Liver (tissue), 9 donors: ENCODE data around the gene UNC5B. TPM values are rescaled to one million over a fixed set of nuclear protein-coding genes. Genes with fewer than 3 reads are reported as not detected.

ENCODE experiments used
- DNase-seq: peaks from one replicate; pipeline ENCODE4 v3.0.0-alpha.2; 2017; ENCODE audit warnings: low spot score
- H3K27ac ChIP-seq, 2 donors: one replicate each; pipeline ENCODE4 v1.7.0; 2013; ENCODE audit warnings: inconsistent platforms in 2 of 2, low read length in 2 of 2, control low read depth in 1 of 2, low read depth in 1 of 2, mild to moderate bottlenecking in 1 of 2
- H3K27me3 ChIP-seq, 4 donors: one replicate each; pipeline versions ENCODE4 v1.6.1 to v1.7.0; 2013; ENCODE audit warnings: low read length in 3 of 4, inconsistent platforms in 1 of 4, mild to moderate bottlenecking in 1 of 4, moderate library complexity in 1 of 4; ENCODE audit not compliant: control insufficient read depth in 4 of 4, insufficient read depth in 4 of 4
- H3K36me3 ChIP-seq, 4 donors: one replicate each; pipeline versions ENCODE4 v1.6.1 to v1.7.0; 2013; ENCODE audit warnings: low read length in 3 of 4, mild to moderate bottlenecking in 3 of 4, low read depth in 1 of 4, moderate library complexity in 1 of 4; ENCODE audit not compliant: control insufficient read depth in 4 of 4, insufficient read depth in 3 of 4
- H3K4me1 ChIP-seq, 4 donors: one replicate each; pipeline versions ENCODE4 v1.6.1 to v1.7.0; 2013; ENCODE audit warnings: low read length in 3 of 4, mild to moderate bottlenecking in 3 of 4, moderate library complexity in 1 of 4; ENCODE audit not compliant: control insufficient read depth in 4 of 4, insufficient read depth in 4 of 4
- H3K4me3 ChIP-seq, 3 donors: one replicate each; pipeline versions ENCODE4 v1.6.1 to v1.7.0; 2013; ENCODE audit warnings: low read length in 3 of 3, control low read depth in 1 of 3, low read depth in 1 of 3, mild to moderate bottlenecking in 1 of 3
- H3K9ac ChIP-seq, 2 donors: one replicate each; pipeline ENCODE4 v1.7.0; 2013; ENCODE audit warnings: low read length in 2 of 2, mild to moderate bottlenecking in 2 of 2, moderate library complexity in 2 of 2, control low read depth in 1 of 2, low read depth in 1 of 2
- H3K9me3 ChIP-seq, 4 donors: one replicate each; pipeline versions ENCODE4 v1.6.1 to v1.7.0; 2013; ENCODE audit warnings: low read length in 3 of 4; ENCODE audit not compliant: control insufficient read depth in 4 of 4
- CTCF ChIP-seq: fragments of 150-350 bp; IDR thresholded peaks from 2 replicates; pipeline ENCODE4 v1.5.1; 2017; ENCODE audit warnings: improper control_type of control experiment, low read depth, low read length; ENCODE audit not compliant: missing input control
- EGR1 ChIP-seq, 2 donors: IDR thresholded peaks; 2 replicates each; pipeline ENCODE4 v1.6.1; 2016 to 2018; ENCODE audit warnings: antibody characterized with exemption in 2 of 2, low read depth in 2 of 2
- FOXA1 ChIP-seq: IDR thresholded peaks from 2 replicates; pipeline ENCODE4 v1.6.1; 2016; ENCODE audit warnings: antibody characterized with exemption
- FOXA2 ChIP-seq: IDR thresholded peaks from 2 replicates; pipeline ENCODE4 v1.6.1; 2016; ENCODE audit warnings: antibody characterized with exemption
- GABPA ChIP-seq, 2 donors: IDR thresholded peaks in 1 of 2; conservative IDR thresholded peaks in 1 of 2; 2 replicates each; pipeline ENCODE4 v1.6.1; 2016; ENCODE audit warnings: antibody characterized with exemption in 2 of 2, mild to moderate bottlenecking in 1 of 2, moderate library complexity in 1 of 2
- HNF4A ChIP-seq, 2 donors: conservative IDR thresholded peaks; 2 replicates each; pipeline ENCODE4 v1.6.1; 2016; ENCODE audit warnings: antibody characterized with exemption in 2 of 2, mild to moderate bottlenecking in 2 of 2
- HNF4G ChIP-seq: IDR thresholded peaks from 2 replicates; pipeline ENCODE4 v1.6.1; 2016; ENCODE audit warnings: antibody characterized with exemption
- JUND ChIP-seq, 2 donors: IDR thresholded peaks; 2 replicates each; pipeline ENCODE4 v1.6.1; 2016; ENCODE audit warnings: antibody characterized with exemption in 2 of 2
- NR2F2 ChIP-seq: IDR thresholded peaks from 2 replicates; pipeline ENCODE4 v1.6.1; 2016; ENCODE audit warnings: antibody characterized with exemption
- RAD21 ChIP-seq, 2 donors: IDR thresholded peaks; 2 replicates each; pipeline ENCODE4 v1.6.1; 2016; ENCODE audit warnings: antibody characterized with exemption in 2 of 2, mild to moderate bottlenecking in 2 of 2
- RXRA ChIP-seq, 2 donors: IDR thresholded peaks; 2 replicates each; pipeline ENCODE4 v1.6.1; 2017 to 2018; ENCODE audit warnings: antibody characterized with exemption in 2 of 2, mild to moderate bottlenecking in 1 of 2
- SP1 ChIP-seq: IDR thresholded peaks from 2 replicates; pipeline ENCODE4 v1.6.1; 2018; ENCODE audit warnings: antibody characterized with exemption, mild to moderate bottlenecking
- TAF1 ChIP-seq: conservative IDR thresholded peaks from 2 replicates; pipeline ENCODE4 v1.6.1; 2016; ENCODE audit warnings: antibody characterized with exemption, mild to moderate bottlenecking
- YY1 ChIP-seq: IDR thresholded peaks from 2 replicates; pipeline ENCODE4 v1.6.1; 2016; ENCODE audit warnings: antibody characterized with exemption, mild to moderate bottlenecking
- ZBTB33 ChIP-seq: IDR thresholded peaks from 2 replicates; pipeline ENCODE4 v1.6.1; 2016; ENCODE audit warnings: antibody characterized with exemption
- WGBS: extraction: QIAGEN DNeasy Blood & Tissue Kit; methylation state at CpG from one replicate; pipeline ENCODE4 v1.1.7; 2013; 5-methylcytosine and 5-hydroxymethylcytosine counted together
- polyA plus RNA-seq, 2 donors: library from polyadenylated mRNA; stranded (reverse) in 1 of 2; unstranded in 1 of 2; fragments of 200-250 nt in 1 of 2; fragments of >200 nt in 1 of 2; fragmentation: Nextera tagmentation in 1 of 2; extraction: Ambion mirVana in 1 of 2; gene quantifications; one replicate each; pipeline versions ENCODE4 v1.2.1 to v1.2.3, GENCODE V29; 2013 to 2015
- total RNA-seq, 2 donors: library from RNA; depleted of rRNA; stranded (reverse); fragments of >200 nt; gene quantifications; one replicate each; pipeline ENCODE4 v1.2.3, GENCODE V29; 2014
- TF ChIP-seq, protein P1 (sequence below): IDR thresholded peaks from 2 replicates; pipeline ENCODE4 v1.6.1; 2016; ENCODE audit warnings: antibody characterized with exemption
- TF ChIP-seq, protein P2 (sequence below): IDR thresholded peaks from 2 replicates; pipeline ENCODE4 v1.6.1; 2016; ENCODE audit warnings: antibody characterized with exemption
- TF ChIP-seq, protein P3 (sequence below): IDR thresholded peaks from 2 replicates; pipeline ENCODE4 v1.6.1; 2016; ENCODE audit warnings: antibody characterized with exemption, mild to moderate bottlenecking
- donor health status: healthy.
- donor health status: healthy.
- donor health status: healthy.
- donor health status: healthy.
- donor health status: healthy.

The UNC5B gene
- total and polyA plus RNA-seq, 4 donors = 0.56 to 1.8 (median 1.3) TPM

GRCh38 chr10:71250842-71251241, 38.5 kb downstream of the UNC5B start:
- H3K4me1 ChIP-seq = peaks cover 0 to 10% (median 7%) of the 10 kb centered on the region in 4 donors
- 99% methylated on average over 1 of the region's 1 CpG for WGBS
- no peaks in the 10 kb centered on the region for H3K27me3 ChIP-seq
- no peak for DNase-seq
- no peaks in the 10 kb centered on the region for H3K9me3 ChIP-seq
- H3K9ac ChIP-seq = no peak overlapping the region
- H3K4me3 ChIP-seq = no peak overlapping the region
- no peaks in the 10 kb centered on the region for H3K36me3 ChIP-seq
- no peak overlapping the region for H3K27ac ChIP-seq
- TF ChIP-seq JUND (IDR thresholded peaks at IDR 0.05) (no peak), RAD21 (IDR thresholded peaks at IDR 0.05) (no peak), YY1 (no peak), CTCF (no peak), TAF1 (no peak), FOXA2 (no peak), SP1 (no peak)
- TF ChIP-seq, protein P1, sequence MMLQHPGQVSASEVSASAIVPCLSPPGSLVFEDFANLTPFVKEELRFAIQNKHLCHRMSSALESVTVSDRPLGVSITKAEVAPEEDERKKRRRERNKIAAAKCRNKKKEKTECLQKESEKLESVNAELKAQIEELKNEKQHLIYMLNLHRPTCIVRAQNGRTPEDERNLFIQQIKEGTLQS = no peak

DNA sequence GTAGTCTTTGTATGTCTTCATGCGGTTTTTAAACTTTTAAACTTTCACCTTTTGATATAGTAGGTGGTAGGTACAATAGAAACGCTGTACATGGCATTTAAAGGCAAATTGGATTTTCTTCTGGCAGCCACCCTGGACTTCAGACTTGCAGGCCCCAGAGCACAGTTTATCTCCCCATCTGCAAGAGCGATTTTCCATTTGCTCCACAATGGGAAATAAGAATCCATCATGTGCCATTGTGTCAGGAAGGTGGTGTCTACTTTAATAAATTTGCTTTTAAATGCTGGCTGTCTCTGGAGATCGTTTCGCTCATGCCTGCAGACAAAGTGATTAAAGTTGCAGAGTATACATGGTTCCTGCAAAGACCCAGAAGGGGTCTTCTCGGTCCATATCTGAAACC, 38.9 kb downstream of the UNC5B start:
- TF ChIP-seq GABPA (IDR thresholded peaks at IDR 0.05 in 1 of 2, conservative IDR thresholded peaks at IDR 0.05 in 1 of 2) = no peak
- no peak for TF ChIP-seq SP1
- no peak for TF ChIP-seq ZBTB33
- TF ChIP-seq CTCF = no peak
- TF ChIP-seq FOXA1 = no peak
- TF ChIP-seq RXRA (IDR thresholded peaks at IDR 0.05) = no peak
- no peak for TF ChIP-seq NR2F2
- TF ChIP-seq JUND (IDR thresholded peaks at IDR 0.05) = no peak
- TF ChIP-seq EGR1 (IDR thresholded peaks at IDR 0.05; ENCODE audit: low read depth in 2 of 2) = no peak
- TF ChIP-seq, protein P1 = no peak
- TF ChIP-seq YY1 = no peak
- TF ChIP-seq HNF4G = no peak
- TF ChIP-seq, protein P2, sequence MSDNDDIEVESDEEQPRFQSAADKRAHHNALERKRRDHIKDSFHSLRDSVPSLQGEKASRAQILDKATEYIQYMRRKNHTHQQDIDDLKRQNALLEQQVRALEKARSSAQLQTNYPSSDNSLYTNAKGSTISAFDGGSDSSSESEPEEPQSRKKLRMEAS = no peak
- TF ChIP-seq, protein P3, sequence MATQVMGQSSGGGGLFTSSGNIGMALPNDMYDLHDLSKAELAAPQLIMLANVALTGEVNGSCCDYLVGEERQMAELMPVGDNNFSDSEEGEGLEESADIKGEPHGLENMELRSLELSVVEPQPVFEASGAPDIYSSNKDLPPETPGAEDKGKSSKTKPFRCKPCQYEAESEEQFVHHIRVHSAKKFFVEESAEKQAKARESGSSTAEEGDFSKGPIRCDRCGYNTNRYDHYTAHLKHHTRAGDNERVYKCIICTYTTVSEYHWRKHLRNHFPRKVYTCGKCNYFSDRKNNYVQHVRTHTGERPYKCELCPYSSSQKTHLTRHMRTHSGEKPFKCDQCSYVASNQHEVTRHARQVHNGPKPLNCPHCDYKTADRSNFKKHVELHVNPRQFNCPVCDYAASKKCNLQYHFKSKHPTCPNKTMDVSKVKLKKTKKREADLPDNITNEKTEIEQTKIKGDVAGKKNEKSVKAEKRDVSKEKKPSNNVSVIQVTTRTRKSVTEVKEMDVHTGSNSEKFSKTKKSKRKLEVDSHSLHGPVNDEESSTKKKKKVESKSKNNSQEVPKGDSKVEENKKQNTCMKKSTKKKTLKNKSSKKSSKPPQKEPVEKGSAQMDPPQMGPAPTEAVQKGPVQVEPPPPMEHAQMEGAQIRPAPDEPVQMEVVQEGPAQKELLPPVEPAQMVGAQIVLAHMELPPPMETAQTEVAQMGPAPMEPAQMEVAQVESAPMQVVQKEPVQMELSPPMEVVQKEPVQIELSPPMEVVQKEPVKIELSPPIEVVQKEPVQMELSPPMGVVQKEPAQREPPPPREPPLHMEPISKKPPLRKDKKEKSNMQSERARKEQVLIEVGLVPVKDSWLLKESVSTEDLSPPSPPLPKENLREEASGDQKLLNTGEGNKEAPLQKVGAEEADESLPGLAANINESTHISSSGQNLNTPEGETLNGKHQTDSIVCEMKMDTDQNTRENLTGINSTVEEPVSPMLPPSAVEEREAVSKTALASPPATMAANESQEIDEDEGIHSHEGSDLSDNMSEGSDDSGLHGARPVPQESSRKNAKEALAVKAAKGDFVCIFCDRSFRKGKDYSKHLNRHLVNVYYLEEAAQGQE = no peak
- no peak for TF ChIP-seq FOXA2
- no peak for TF ChIP-seq RAD21 (IDR thresholded peaks at IDR 0.05)
- TF ChIP-seq TAF1 = no peak
- TF ChIP-seq HNF4A (conservative IDR thresholded peaks at IDR 0.05) = no peak
- WGBS = 85% methylated on average over 6 of the region's 6 CpGs
- H3K4me1 ChIP-seq = peaks cover 0 to 10% (median 7%) of the 10 kb centered on the region in 4 donors

More for the DNA sequence above, 38.9 kb downstream of the UNC5B start:
- no peak overlapping the region for H3K4me3 ChIP-seq
- DNase-seq = no peak
- no peak overlapping the region for H3K27ac ChIP-seq
- no peaks in the 10 kb centered on the region for H3K36me3 ChIP-seq
- no peaks in the 10 kb centered on the region for H3K27me3 ChIP-seq
- H3K9me3 ChIP-seq = no peaks in the 10 kb centered on the region
- no peak overlapping the region for H3K9ac ChIP-seq
